Caki2 (cell line): Measurements from ENCODE around the gene ZSWIM8. TPM values are rescaled to one million over a fixed set of nuclear protein-coding genes. Genes with fewer than 3 reads are reported as not detected.

Experiments
- DNase-seq: peaks from one replicate; pipeline ENCODE4 v3.0.0-alpha.2; 2015; ENCODE audit warnings: low read depth
- in situ Hi-C: cut with HindIII; loops from 2 replicates; pipeline ENCODE4 v1.10.0; 2016; ENCODE audit warnings: low sequenced_read_pairs, low pct_unique_long_range_greater_than_20kb, mixed read lengths
- total RNA-seq: library from RNA; depleted of rRNA; stranded (reverse); fragments of >200 nt; shearing (Covaris generic); gene quantifications from 2 replicates; pipeline ENCODE4 v1.2.3, GENCODE V29; 2014; ENCODE audit warnings: low replicate concordance

The ZSWIM8 gene
- total RNA-seq, 1 experiment from 2014 or later, result 22.8 TPM

- in situ Hi-C loops, result no loop called here
Observed at GRCh38 chr10:73808021-73808815, 22.8 kb downstream of the ZSWIM8 start.

GRCh38 chr10:73809061-73809818 lies 23.8 kb downstream of the ZSWIM8 start:
- in situ Hi-C loops, result no loop called here
- no peak for DNase-seq

More at GRCh38 chr10:73808021-73808815, 22.8 kb downstream of the ZSWIM8 start:
- DNase-seq, result no peak

GRCh38 chr10:73810358-73810734 lies 24.9 kb downstream of the ZSWIM8 start:
- DNase-seq, result no peak
- in situ Hi-C loops, result no loop called here

GRCh38 chr10:73810735-73811465 lies 25.5 kb downstream of the ZSWIM8 start:
- peak; percentile 22 for DNase-seq
- in situ Hi-C loops, result no loop called here

- DNase-seq, result no peak
- in situ Hi-C loops, result no loop called here
Observed at GRCh38 chr10:73812657-73813056, 27.3 kb downstream of the ZSWIM8 start.

GRCh38 chr10:73813333-73813732 lies 27.9 kb downstream of the ZSWIM8 start:
- no peak for DNase-seq
- in situ Hi-C loops, result no loop called here

GRCh38 chr10:73814276-73814895 lies 29.0 kb downstream of the ZSWIM8 start:
- no peak for DNase-seq
- in situ Hi-C loops, result no loop called here

GRCh38 chr10:73814896-73815718 lies 29.7 kb downstream of the ZSWIM8 start:
- in situ Hi-C loops, result no loop called here
- no peak for DNase-seq

- in situ Hi-C loops, result no loop called here
- no peak for DNase-seq
Observed at GRCh38 chr10:73815719-73816030, 30.3 kb downstream of the ZSWIM8 start.

- in situ Hi-C loops, result no loop called here
- DNase-seq, result no peak
Observed at GRCh38 chr10:73816917-73817729, 31.7 kb downstream of the ZSWIM8 start.

GRCh38 chr10:73817826-73818225 lies 32.4 kb downstream of the ZSWIM8 start:
- DNase-seq, result no peak
- in situ Hi-C loops, result no loop called here

GRCh38 chr10:73818402-73818801 lies 33.0 kb downstream of the ZSWIM8 start:
- in situ Hi-C loops, result no loop called here
- no peak for DNase-seq

- in situ Hi-C loops, result no loop called here
Observed at GRCh38 chr10:73819081-73819480, 33.7 kb downstream of the ZSWIM8 start.

GRCh38 chr10:73819513-73820093 lies 34.2 kb downstream of the ZSWIM8 start:
- in situ Hi-C loops, result no loop called here
- DNase-seq, result peak; percentile 10

More at GRCh38 chr10:73819081-73819480, 33.7 kb downstream of the ZSWIM8 start:
- no peak for DNase-seq

GRCh38 chr10:73823391-73823790 lies 38.0 kb downstream of the ZSWIM8 start:
- DNase-seq, result no peak
- in situ Hi-C loops, result no loop called here

- no peak for DNase-seq
- in situ Hi-C loops, result no loop called here
Observed at GRCh38 chr10:73824146-73824725, 38.8 kb downstream of the ZSWIM8 start.
